ENCODE results near the gene ATP5F1E.

The ATP5F1E gene

GRCh38 chr20:59032023-59032712 is at the start of gene ATP5F1E:
Gene ATP5F1E, minus strand, starts transcription at chr20:59032335. Its CDS starts 84 bp downstream, at chr20:59032251.
- DNase-seq, result peak; percentile 98
- peak within 1 kb of the TSS; percentile 50 to 77 for H3K4me3 ChIP-seq (ENCODE audit: low read depth in 1 of 2, low read length in 2 of 2)
- peak; percentile 97 for ATAC-seq (ENCODE audit: insufficient read depth, low read depth)
- TF ChIP-seq EZH2 (IDR thresholded peaks at IDR 0.05; ENCODE audit: borderline replicate concordance, low read depth, low read length, severe bottlenecking) (no peak), CTCF (IDR thresholded peaks at IDR 0.05; ENCODE audit: borderline replicate concordance, extremely low read depth, low read length, poor library complexity, severe bottlenecking) (no peak)
- peaks cover 58% of the 10 kb centered on the region for H3K4me1 ChIP-seq (ENCODE audit: insufficient read depth, low read length)
- H3K27ac ChIP-seq (ENCODE audit: low read length), result peak within 1 kb of the TSS; percentile 95
- H3K4me2 ChIP-seq (ENCODE audit: insufficient read depth, low read length), result peak within 1 kb of the TSS; percentile 97
- H3K79me2 ChIP-seq (ENCODE audit: insufficient read depth, low read length), result peaks cover 74% of the 10 kb centered on the region
- H3K9ac ChIP-seq (ENCODE audit: low read depth, low read length), result peak within 1 kb of the TSS; percentile 91
- H3K36me3 ChIP-seq (ENCODE audit: insufficient read depth, low read length), result peaks cover 77% of the 10 kb centered on the region
- no peaks in the 10 kb centered on the region for H3K27me3 ChIP-seq (ENCODE audit: insufficient read depth, low read length, poor library complexity)
- peaks cover 26% of the 10 kb centered on the region; the same call in 1 of the 2 replicates for H4K20me1 ChIP-seq (ENCODE audit: insufficient read depth, low read length)
- no peaks in the 10 kb centered on the region for H3K9me3 ChIP-seq (ENCODE audit: insufficient read depth, low read length, severe bottlenecking)
- peak within 1 kb of the TSS; percentile 86 for H2AFZ ChIP-seq (ENCODE audit: low read depth, low read length)

GRCh38 chr20:59081036-59081435 is 48.9 kb upstream of the ATP5F1E start:
- TF ChIP-seq EZH2 (IDR thresholded peaks at IDR 0.05; ENCODE audit: borderline replicate concordance, low read depth, low read length, severe bottlenecking), result no peak
- no peak for TF ChIP-seq CTCF (IDR thresholded peaks at IDR 0.05; ENCODE audit: borderline replicate concordance, extremely low read depth, low read length, poor library complexity, severe bottlenecking)
- Histone ChIP-seq H3K9ac (ENCODE audit: low read depth, low read length) (no peak overlapping the region), H4K20me1 (ENCODE audit: insufficient read depth, low read length) (no peaks in the 10 kb centered on the region), H3K4me3 (ENCODE audit: low read depth in 1 of 2, low read length in 2 of 2) (no peak overlapping the region), H3K36me3 (ENCODE audit: insufficient read depth, low read length) (no peaks in the 10 kb centered on the region), H3K27me3 (ENCODE audit: insufficient read depth, low read length, poor library complexity) (peaks cover 37% of the 10 kb centered on the region), H3K4me2 (ENCODE audit: insufficient read depth, low read length) (no peak overlapping the region), H3K4me1 (ENCODE audit: insufficient read depth, low read length) (no peaks in the 10 kb centered on the region), H3K79me2 (ENCODE audit: insufficient read depth, low read length) (no peaks in the 10 kb centered on the region), H2AFZ (ENCODE audit: low read depth, low read length) (no peak overlapping the region), H3K27ac (ENCODE audit: low read length) (no peak overlapping the region), H3K9me3 (ENCODE audit: insufficient read depth, low read length, severe bottlenecking) (no peaks in the 10 kb centered on the region)
- no peak for DNase-seq
- ATAC-seq (ENCODE audit: insufficient read depth, low read depth), result no peak

GRCh38 chr20:59078231-59078630 is 46.1 kb upstream of the ATP5F1E start:
- no peak for DNase-seq
- Histone ChIP-seq H3K27me3 (ENCODE audit: insufficient read depth, low read length, poor library complexity) (peaks cover 28% of the 10 kb centered on the region), H3K9me3 (ENCODE audit: insufficient read depth, low read length, severe bottlenecking) (no peaks in the 10 kb centered on the region), H3K4me3 (ENCODE audit: low read depth in 1 of 2, low read length in 2 of 2) (no peak overlapping the region), H3K79me2 (ENCODE audit: insufficient read depth, low read length) (no peaks in the 10 kb centered on the region), H3K9ac (ENCODE audit: low read depth, low read length) (no peak overlapping the region), H3K27ac (ENCODE audit: low read length) (no peak overlapping the region), H3K36me3 (ENCODE audit: insufficient read depth, low read length) (no peaks in the 10 kb centered on the region), H4K20me1 (ENCODE audit: insufficient read depth, low read length) (no peaks in the 10 kb centered on the region), H2AFZ (ENCODE audit: low read depth, low read length) (no peak overlapping the region), H3K4me1 (ENCODE audit: insufficient read depth, low read length) (no peaks in the 10 kb centered on the region), H3K4me2 (ENCODE audit: insufficient read depth, low read length) (no peak overlapping the region)
- no peak for ATAC-seq (ENCODE audit: insufficient read depth, low read depth)
- TF ChIP-seq CTCF (IDR thresholded peaks at IDR 0.05; ENCODE audit: borderline replicate concordance, extremely low read depth, low read length, poor library complexity, severe bottlenecking) (no peak), EZH2 (IDR thresholded peaks at IDR 0.05; ENCODE audit: borderline replicate concordance, low read depth, low read length, severe bottlenecking) (no peak)
